ENCODE results near the gene RXFP2. TPM values are rescaled to one million over a fixed set of nuclear protein-coding genes. Genes with fewer than 3 reads are reported as not detected.

The RXFP2 gene
- total and polyA plus RNA-seq, 10 of the 15 experiments (the other 5 are each of a cell fraction or from before 2014, with no cell fraction given) = 0.01 to 0.05 TPM; not detected in 8

GRCh38 chr13:31764556-31764955 lies 25.2 kb downstream of the RXFP2 start:
- ChIA-PET CTCF (interaction anchor here (0.6 to 1.2 kb wide), 4 partner anchors 9 to 333 kb away, joined by 3 to 4 read pairs (median 3); no protein-coding TSS in a partner anchor), POLR2A (no interaction called here), RAD21 (ENCODE audit: unreplicated experiment) (no interaction called here), SMC1A (ENCODE audit: uncharacterized antibody, unreplicated experiment) (interaction anchor here (0.6 kb wide), 1 partner anchor 532 kb away, joined by 3 read pairs; no protein-coding TSS in a partner anchor)
- Histone ChIP-seq H3K36me3 (ENCODE audit: control insufficient read depth in 2 of 2, insufficient read depth in 2 of 2, low read length in 1 of 2) (no peaks in the 10 kb centered on the region), H3K27ac (ENCODE audit: control insufficient read depth, insufficient read depth) (no peak overlapping the region), H3K27me3 (replicated peaks in 1 of 2; ENCODE audit: control insufficient read depth in 2 of 2, insufficient read depth in 2 of 2, low read length in 1 of 2) (no peaks in the 10 kb centered on the region), H3K4me3 (no peak overlapping the region), H3K9me3 (replicated peaks; ENCODE audit: control insufficient read depth, insufficient read depth, low read length) (no peaks in the 10 kb centered on the region), H4K20me1 (ENCODE audit: control insufficient read depth, insufficient read depth) (no peaks in the 10 kb centered on the region), H3K9ac (ENCODE audit: control insufficient read depth, insufficient read depth, low read length) (no peak overlapping the region), H3K79me2 (ENCODE audit: control insufficient read depth, insufficient read depth, low read length) (no peaks in the 10 kb centered on the region), H3K4me1 (ENCODE audit: control insufficient read depth, insufficient read depth, low read length) (no peaks in the 10 kb centered on the region), H3K4me2 (ENCODE audit: control insufficient read depth, insufficient read depth) (no peak overlapping the region), H2AFZ (ENCODE audit: control insufficient read depth, low read depth, low read length) (no peak overlapping the region)
- in situ Hi-C loops (cut with MboI) (no loop called here), intact Hi-C loops (cut with micrococcal nuclease; ENCODE audit: unreplicated experiment) (no loop called here)
- TF ChIP-seq NKRF (conservative IDR thresholded peaks at IDR 0.05) (no peak), SMARCA5 (IDR thresholded peaks at IDR 0.05) (no peak), BHLHE40 (IDR thresholded peaks at IDR 0.05; ENCODE audit: borderline replicate concordance in 1 of 2, low read depth in 2 of 2, low read length in 1 of 2) (no peak), ZNF687 (IDR thresholded peaks at IDR 0.05) (no peak), YBX1 (IDR thresholded peaks at IDR 0.05) (no peak)
- 67% methylated on average over 2 of the region's 2 CpGs for WGBS (ENCODE audit: insufficient coverage, insufficient replicate concordance, low lambda C conversion rate, missing lambda C conversion rate)
- FAIRE-seq = no peak
- no peak for DNase-seq (ENCODE audit: low read depth, low spot score)
- no peak for ATAC-seq
- BruUV-seq (replicated peaks) = no TSS peak
